GM21825 (cell line): ENCODE results near the gene RNF114.
"Not testable (repeated sequence)": the region's sequence is repeated elsewhere in the genome, so short reads cannot be mapped to it uniquely, and the experiment has no call there.

Source experiments
- ATAC-seq: cut with Tn5 transposase; IDR thresholded peaks from one replicate; pipeline ENCODE4 v1.9.1; 2021; ENCODE audit warnings: mild to moderate bottlenecking, moderate library complexity; ENCODE audit not compliant: unreplicated experiment

Gene RNF114

GRCh38 chr20:49957089-49957938, 21.1 kb downstream of the RNF114 start:
- ATAC-seq = not testable (repeated sequence)

GRCh38 chr20:49961413-49961812, 25.2 kb downstream of the RNF114 start:
- no peak for ATAC-seq

- no peak for ATAC-seq
These were observed 29.0 kb downstream of the RNF114 start for GRCh38 chr20:49964964-49965780.

- no peak for ATAC-seq
These were observed 29.6 kb downstream of the RNF114 start for GRCh38 chr20:49965781-49966305.

- no peak for ATAC-seq
These were observed 30.7 kb downstream of the RNF114 start for GRCh38 chr20:49966861-49967260.

- no peak for ATAC-seq
These were observed 33.0 kb downstream of the RNF114 start for GRCh38 chr20:49969234-49969633.

GRCh38 chr20:49969946-49970345, 33.7 kb downstream of the RNF114 start:
- no peak for ATAC-seq

GRCh38 chr20:49970498-49970897, 34.3 kb downstream of the RNF114 start:
- no peak for ATAC-seq

- ATAC-seq = no peak
These were observed 37.8 kb downstream of the RNF114 start for GRCh38 chr20:49973981-49974380.

GRCh38 chr20:49976542-49976941, 40.3 kb downstream of the RNF114 start:
- no peak for ATAC-seq

GRCh38 chr20:49977740-49978139, 41.5 kb downstream of the RNF114 start:
- ATAC-seq = not testable (repeated sequence)

- no peak for ATAC-seq
These were observed 42.5 kb downstream of the RNF114 start for GRCh38 chr20:49978685-49979029.

- peak; percentile 36 for ATAC-seq
These were observed 43.0 kb downstream of the RNF114 start for GRCh38 chr20:49979030-49979832.

GRCh38 chr20:49980140-49981008, 44.2 kb downstream of the RNF114 start:
- no peak for ATAC-seq

GRCh38 chr20:49981218-49982071, 45.2 kb downstream of the RNF114 start:
- ATAC-seq = no peak

GRCh38 chr20:49982072-49982345, 45.8 kb downstream of the RNF114 start:
- no peak for ATAC-seq

GRCh38 chr20:49982346-49983122, 46.3 kb downstream of the RNF114 start, which contains the start of gene SNAI1:
Gene SNAI1 (plus strand): TSS chr20:49982980. CDS start chr20:49983060, 80 bp downstream.
- ATAC-seq = peak; percentile 67

- no peak for ATAC-seq
These were observed 47.1 kb downstream of the RNF114 start for GRCh38 chr20:49983123-49983847.
